Nephron progenitor cell (in vitro differentiated cells): ENCODE measurements around the gene ROBO3.

ENCODE experiments used
- DNase-seq: peaks from one replicate; pipeline ENCODE4 v3.0.0; 2021
- H3K27ac Mint-ChIP-seq: 2 replicates; pipeline ENCODE4 v1.8.0; 2021; ENCODE audit warnings: mild to moderate bottlenecking, moderate library complexity, mixed read lengths
- H3K27me3 Mint-ChIP-seq: 2 replicates; pipeline ENCODE4 v1.8.0; 2021; ENCODE audit warnings: mild to moderate bottlenecking, low read depth, mixed read lengths; ENCODE audit not compliant: poor library complexity
- H3K36me3 Mint-ChIP-seq: 2 replicates; pipeline ENCODE4 v1.8.0; 2021; ENCODE audit warnings: low read depth, mixed read lengths
- H3K4me1 Mint-ChIP-seq: 2 replicates; pipeline ENCODE4 v1.8.0; 2021; ENCODE audit warnings: mixed read lengths
- H3K4me3 Mint-ChIP-seq: 2 replicates; pipeline ENCODE4 v1.8.0; 2021; ENCODE audit warnings: mild to moderate bottlenecking, moderate library complexity, mixed read lengths
- H3K9me3 Mint-ChIP-seq: 2 replicates; pipeline ENCODE4 v1.8.0; 2021; ENCODE audit warnings: mild to moderate bottlenecking, moderate library complexity, mixed read lengths
- CTCF ChIP-seq: fragments of 200-600 bp; sonication (generic); IDR thresholded peaks from 2 replicates; pipeline ENCODE4 v1.5.0; 2021; ENCODE audit warnings: antibody characterized with exemption

Gene ROBO3

DNA sequence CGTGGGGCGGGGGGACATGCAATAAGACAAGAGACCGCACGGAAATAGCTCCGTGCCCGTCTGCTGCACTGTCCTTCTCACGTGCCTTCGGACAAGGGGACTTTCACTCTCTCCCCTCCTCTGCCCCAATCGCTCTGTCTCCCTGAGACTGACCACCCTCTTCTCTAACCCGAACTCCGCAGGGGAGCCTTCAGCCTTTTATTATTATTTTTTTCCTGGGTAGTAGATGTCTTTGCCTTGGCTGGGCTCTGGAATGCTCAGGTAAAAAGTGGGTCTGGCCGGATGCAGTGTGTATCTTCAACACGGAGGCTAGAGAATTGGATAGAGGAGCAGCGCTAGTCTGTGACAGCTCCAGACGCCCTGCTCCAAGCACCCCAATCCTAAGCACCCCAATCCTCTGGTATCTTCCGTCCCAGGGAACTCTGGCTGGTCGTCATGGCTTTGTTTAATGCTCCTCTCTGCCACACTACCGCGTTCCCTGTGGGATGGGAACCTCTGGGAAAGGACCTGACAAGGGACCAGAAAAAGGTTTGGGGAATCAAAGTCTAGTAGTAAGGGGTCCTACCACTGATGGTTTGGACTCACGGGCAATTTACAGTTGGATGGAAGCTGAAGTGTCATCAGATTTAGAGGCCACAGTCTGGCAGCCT lies 25.1 kb upstream of the ROBO3 start:
- no peak for TF ChIP-seq CTCF
- Mint-ChIP-seq H3K36me3 (no peaks in the 10 kb centered on the region), H3K4me1 (peaks cover 46% of the 10 kb centered on the region), H3K27ac (no peak overlapping the region), H3K4me3 (peak overlapping the region; percentile 68), H3K9me3 (peaks cover 6% of the 10 kb centered on the region), H3K27me3 (peaks cover 41% of the 10 kb centered on the region)
- no peak for DNase-seq

DNA sequence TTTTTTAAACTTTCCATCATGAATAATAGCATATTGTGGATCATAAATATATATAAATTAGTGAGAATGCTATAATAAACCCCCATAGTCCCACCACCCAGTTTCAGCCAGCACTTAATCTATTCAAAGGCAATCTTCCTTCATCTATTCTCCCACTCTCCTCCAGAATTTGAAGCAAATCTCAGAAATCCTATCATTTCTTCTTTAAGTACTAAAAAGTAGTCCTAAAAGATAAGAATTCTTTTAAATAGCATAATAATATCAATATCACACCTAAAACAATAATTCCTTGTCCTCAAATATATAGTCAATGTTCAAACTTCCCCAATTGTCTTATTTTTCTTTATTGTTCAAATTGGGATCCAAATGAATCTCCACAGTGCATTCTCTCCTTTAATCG lies 24.6 kb upstream of the ROBO3 start:
- no peak for TF ChIP-seq CTCF
- DNase-seq, result no peak
- H3K36me3 Mint-ChIP-seq, result no peaks in the 10 kb centered on the region
- peak overlapping the region; percentile 44 for H3K4me3 Mint-ChIP-seq
- H3K27ac Mint-ChIP-seq, result no peak overlapping the region
- peaks cover 6% of the 10 kb centered on the region for H3K9me3 Mint-ChIP-seq
- H3K27me3 Mint-ChIP-seq, result peaks cover 35% of the 10 kb centered on the region
- H3K4me1 Mint-ChIP-seq, result peaks cover 50% of the 10 kb centered on the region

DNA sequence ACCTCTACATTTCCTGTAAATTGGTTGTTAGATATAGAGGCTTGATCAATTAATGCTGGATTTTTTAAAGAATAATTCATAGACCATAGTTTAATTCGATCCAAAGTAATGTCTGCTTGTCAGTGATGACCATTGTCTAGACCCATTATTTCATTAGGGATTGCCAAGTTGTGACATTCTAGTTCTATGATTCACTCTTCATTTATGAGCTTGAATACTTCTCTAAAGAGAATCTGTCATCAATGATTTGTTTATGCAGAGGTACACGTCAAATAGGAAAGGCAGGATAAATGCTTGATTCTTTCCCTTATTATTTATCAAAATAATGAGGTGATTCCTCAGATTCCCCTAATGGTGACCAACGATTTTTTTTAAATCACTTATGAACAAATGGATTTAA lies 24.0 kb upstream of the ROBO3 start:
- Mint-ChIP-seq H3K27me3 (peaks cover 30% of the 10 kb centered on the region), H3K4me1 (peaks cover 53% of the 10 kb centered on the region), H3K4me3 (no peak overlapping the region), H3K36me3 (no peaks in the 10 kb centered on the region), H3K27ac (no peak overlapping the region), H3K9me3 (peaks cover 6% of the 10 kb centered on the region)
- TF ChIP-seq CTCF, result no peak
- DNase-seq, result no peak

- Mint-ChIP-seq H3K9me3 (peaks cover 6% of the 10 kb centered on the region), H3K4me3 (no peak overlapping the region), H3K27ac (no peak overlapping the region), H3K27me3 (peaks cover 24% of the 10 kb centered on the region), H3K4me1 (peaks cover 50% of the 10 kb centered on the region), H3K36me3 (no peaks in the 10 kb centered on the region)
- TF ChIP-seq CTCF, result no peak
- DNase-seq, result no peak
Observed at GRCh38 chr11:124841840-124842239, 23.4 kb upstream of the ROBO3 start.

DNA sequence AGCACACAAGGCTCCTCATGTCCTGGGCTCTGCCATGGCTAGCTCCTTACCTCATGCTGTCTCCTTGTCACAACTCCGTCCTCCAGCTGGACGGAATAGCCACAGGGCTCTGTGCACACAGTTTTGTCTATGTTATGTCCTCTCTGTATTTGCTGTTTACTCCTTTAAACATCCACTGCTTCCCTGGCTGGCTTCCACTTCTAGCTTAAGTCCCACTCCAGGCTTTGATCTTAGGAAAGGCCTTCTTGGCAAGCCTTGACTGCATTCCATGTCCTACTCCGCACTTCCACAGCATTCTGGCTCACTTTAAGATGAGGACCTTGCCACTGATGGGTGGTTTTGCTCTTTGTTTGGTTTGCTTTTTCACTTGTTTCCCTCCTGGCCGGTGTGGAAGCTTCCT lies 22.9 kb upstream of the ROBO3 start:
- Mint-ChIP-seq H3K4me1 (peaks cover 45% of the 10 kb centered on the region), H3K4me3 (peak overlapping the region; percentile 44), H3K27me3 (peaks cover 19% of the 10 kb centered on the region), H3K9me3 (peaks cover 6% of the 10 kb centered on the region), H3K27ac (no peak overlapping the region), H3K36me3 (no peaks in the 10 kb centered on the region)
- DNase-seq, result no peak
- TF ChIP-seq CTCF, result no peak

GRCh38 chr11:124843616-124843910 lies 21.7 kb upstream of the ROBO3 start:
- Mint-ChIP-seq H3K9me3 (peaks cover 6% of the 10 kb centered on the region), H3K4me1 (peaks cover 36% of the 10 kb centered on the region), H3K4me3 (peak overlapping the region; percentile 61), H3K27me3 (peaks cover 7% of the 10 kb centered on the region), H3K36me3 (no peaks in the 10 kb centered on the region), H3K27ac (no peak overlapping the region)
- TF ChIP-seq CTCF, result no peak
- no peak for DNase-seq
